ENCODE results near the gene TRMT10B.

Gene TRMT10B

GRCh38 chr9:37730256-37730655, 23.3 kb upstream of the TRMT10B start:
- TF ChIP-seq FOXK2 (IDR thresholded peaks at IDR 0.05) (no peak), CTBP1 (IDR thresholded peaks at IDR 0.05; ENCODE audit: borderline replicate concordance) (no peak), FOXA1 (IDR thresholded peaks at IDR 0.05) (no peak), ZNF384 (IDR thresholded peaks at IDR 0.05) (no peak), NFRKB (IDR thresholded peaks at IDR 0.05) (no peak), TARDBP (IDR thresholded peaks at IDR 0.05) (no peak), L3MBTL2 (conservative IDR thresholded peaks at IDR 0.05) (no peak), SP1 (IDR thresholded peaks at IDR 0.05) (no peak), ELF4 (IDR thresholded peaks at IDR 0.05) (no peak), FOXM1 (IDR thresholded peaks at IDR 0.05; ENCODE audit: borderline replicate concordance) (no peak), SUZ12 (IDR thresholded peaks at IDR 0.05) (no peak), BHLHE40 (IDR thresholded peaks at IDR 0.05; ENCODE audit: borderline replicate concordance) (no peak), ARNT (IDR thresholded peaks at IDR 0.05) (no peak), PKNOX1 (IDR thresholded peaks at IDR 0.05) (no peak), LEF1 (IDR thresholded peaks at IDR 0.05; ENCODE audit: borderline replicate concordance) (no peak), HDGF (IDR thresholded peaks at IDR 0.05; ENCODE audit: borderline replicate concordance) (no peak)
- ChIA-PET POLR2A (no interaction called here), CTCF (no interaction called here)
- DNase-seq (ENCODE audit: extremely low spot score) = no peak

- ChIA-PET POLR2A (no interaction called here), CTCF (no interaction called here)
- DNase-seq (ENCODE audit: extremely low spot score) = no peak
- TF ChIP-seq FOXK2 (IDR thresholded peaks at IDR 0.05) (no peak), SP1 (IDR thresholded peaks at IDR 0.05) (no peak), BHLHE40 (IDR thresholded peaks at IDR 0.05; ENCODE audit: borderline replicate concordance) (no peak), NFRKB (IDR thresholded peaks at IDR 0.05) (no peak), CTBP1 (IDR thresholded peaks at IDR 0.05; ENCODE audit: borderline replicate concordance) (no peak), HDGF (IDR thresholded peaks at IDR 0.05; ENCODE audit: borderline replicate concordance) (no peak), TARDBP (IDR thresholded peaks at IDR 0.05) (no peak), SUZ12 (IDR thresholded peaks at IDR 0.05) (no peak), ZNF384 (IDR thresholded peaks at IDR 0.05) (no peak), FOXM1 (IDR thresholded peaks at IDR 0.05; ENCODE audit: borderline replicate concordance) (no peak), PKNOX1 (IDR thresholded peaks at IDR 0.05) (no peak), L3MBTL2 (conservative IDR thresholded peaks at IDR 0.05) (no peak), LEF1 (IDR thresholded peaks at IDR 0.05; ENCODE audit: borderline replicate concordance) (no peak), FOXA1 (IDR thresholded peaks at IDR 0.05) (no peak), ELF4 (IDR thresholded peaks at IDR 0.05) (no peak), ARNT (IDR thresholded peaks at IDR 0.05) (no peak)
Observed at GRCh38 chr9:37730839-37731238, 22.8 kb upstream of the TRMT10B start.

GRCh38 chr9:37732086-37732741, 21.4 kb upstream of the TRMT10B start:
- DNase-seq (ENCODE audit: extremely low spot score) = no peak
- POLR2A ChIA-PET = no interaction called here
- no peak for TF ChIP-seq ELF4 (IDR thresholded peaks at IDR 0.05)
- no peak for TF ChIP-seq HDGF (IDR thresholded peaks at IDR 0.05; ENCODE audit: borderline replicate concordance)
- CTCF ChIA-PET = no interaction called here

GRCh38 chr9:37732952-37733351, 20.7 kb upstream of the TRMT10B start:
- ChIA-PET POLR2A (no interaction called here), CTCF (no interaction called here)
- no peak for TF ChIP-seq ARNT (IDR thresholded peaks at IDR 0.05)
- no peak for TF ChIP-seq TARDBP (IDR thresholded peaks at IDR 0.05)
- no peak for TF ChIP-seq SUZ12 (IDR thresholded peaks at IDR 0.05)
- TF ChIP-seq HDGF (IDR thresholded peaks at IDR 0.05; ENCODE audit: borderline replicate concordance) = no peak
- no peak for TF ChIP-seq SP1 (IDR thresholded peaks at IDR 0.05)
- no peak for TF ChIP-seq FOXM1 (IDR thresholded peaks at IDR 0.05; ENCODE audit: borderline replicate concordance)
- TF ChIP-seq BHLHE40 (IDR thresholded peaks at IDR 0.05; ENCODE audit: borderline replicate concordance) = no peak
- no peak for TF ChIP-seq LEF1 (IDR thresholded peaks at IDR 0.05; ENCODE audit: borderline replicate concordance)
- no peak for TF ChIP-seq FOXK2 (IDR thresholded peaks at IDR 0.05)
- no peak for TF ChIP-seq NFRKB (IDR thresholded peaks at IDR 0.05)
- TF ChIP-seq PKNOX1 (IDR thresholded peaks at IDR 0.05) = no peak
- TF ChIP-seq ZNF384 (IDR thresholded peaks at IDR 0.05) = no peak
- no peak for TF ChIP-seq L3MBTL2 (conservative IDR thresholded peaks at IDR 0.05)
- TF ChIP-seq FOXA1 (IDR thresholded peaks at IDR 0.05) = no peak
- no peak for DNase-seq (ENCODE audit: extremely low spot score)

- TF ChIP-seq PKNOX1 (IDR thresholded peaks at IDR 0.05) (no peak), BHLHE40 (IDR thresholded peaks at IDR 0.05; ENCODE audit: borderline replicate concordance) (no peak), SP1 (IDR thresholded peaks at IDR 0.05) (no peak), ARNT (IDR thresholded peaks at IDR 0.05) (no peak), CTBP1 (IDR thresholded peaks at IDR 0.05; ENCODE audit: borderline replicate concordance) (no peak), FOXA1 (IDR thresholded peaks at IDR 0.05) (no peak), L3MBTL2 (conservative IDR thresholded peaks at IDR 0.05) (no peak), FOXM1 (IDR thresholded peaks at IDR 0.05; ENCODE audit: borderline replicate concordance) (no peak)
- ChIA-PET POLR2A (interaction anchor here (0.5 kb wide), 1 partner anchor 160 kb away, joined by 3 read pairs; no protein-coding TSS in a partner anchor), CTCF (no interaction called here)
- no peak for DNase-seq (ENCODE audit: extremely low spot score)
Observed at GRCh38 chr9:37739222-37739621, 14.4 kb upstream of the TRMT10B start.

GRCh38 chr9:37740128-37740527, 13.5 kb upstream of the TRMT10B start:
- ChIA-PET POLR2A (no interaction called here), CTCF (no interaction called here)
- no peak for DNase-seq (ENCODE audit: extremely low spot score)
- TF ChIP-seq SUZ12 (IDR thresholded peaks at IDR 0.05) (no peak), ELF4 (IDR thresholded peaks at IDR 0.05) (no peak), FOXA1 (IDR thresholded peaks at IDR 0.05) (no peak), HDGF (IDR thresholded peaks at IDR 0.05; ENCODE audit: borderline replicate concordance) (no peak), PKNOX1 (IDR thresholded peaks at IDR 0.05) (no peak), ARNT (IDR thresholded peaks at IDR 0.05) (no peak), LEF1 (IDR thresholded peaks at IDR 0.05; ENCODE audit: borderline replicate concordance) (no peak), NFRKB (IDR thresholded peaks at IDR 0.05) (no peak), BHLHE40 (IDR thresholded peaks at IDR 0.05; ENCODE audit: borderline replicate concordance) (no peak), FOXM1 (IDR thresholded peaks at IDR 0.05; ENCODE audit: borderline replicate concordance) (no peak), FOXK2 (IDR thresholded peaks at IDR 0.05) (no peak), ZNF384 (IDR thresholded peaks at IDR 0.05) (no peak), L3MBTL2 (conservative IDR thresholded peaks at IDR 0.05) (no peak), TARDBP (IDR thresholded peaks at IDR 0.05) (no peak), CTBP1 (IDR thresholded peaks at IDR 0.05; ENCODE audit: borderline replicate concordance) (no peak)

All from HEK293T (cell line).